Mucosa of rectum (tissue), 2 donors: ENCODE measurements around the gene MPPED1.

Source experiments
- H3K27ac ChIP-seq, 2 donors: one replicate each; pipeline ENCODE4 v1.7.0; 2013; ENCODE audit warnings: inconsistent platforms in 2 of 2, low read depth in 2 of 2, low read length in 2 of 2
- H3K27me3 ChIP-seq, 2 donors: one replicate each; pipeline ENCODE4 v1.7.0; 2013; ENCODE audit warnings: low read length in 2 of 2; ENCODE audit not compliant: control insufficient read depth in 2 of 2, insufficient read depth in 2 of 2
- H3K36me3 ChIP-seq, 2 donors: one replicate each; pipeline ENCODE4 v1.7.0; 2013; ENCODE audit warnings: low read length in 2 of 2; ENCODE audit not compliant: control insufficient read depth in 2 of 2, insufficient read depth in 2 of 2
- H3K4me1 ChIP-seq, 2 donors: one replicate each; pipeline ENCODE4 v1.7.0; 2013; ENCODE audit warnings: low read length in 2 of 2, mild to moderate bottlenecking in 1 of 2; ENCODE audit not compliant: control insufficient read depth in 2 of 2, insufficient read depth in 2 of 2
- H3K4me3 ChIP-seq, 2 donors: one replicate each; pipeline ENCODE4 v1.7.0; 2013; ENCODE audit warnings: low read length in 2 of 2
- H3K9ac ChIP-seq, 2 donors: one replicate each; pipeline ENCODE4 v1.7.0; 2013; ENCODE audit warnings: low read length in 2 of 2, low read depth in 1 of 2, mild to moderate bottlenecking in 1 of 2
- H3K9me3 ChIP-seq, 2 donors: one replicate each; pipeline ENCODE4 v1.7.0; 2013; ENCODE audit warnings: low read length in 2 of 2; ENCODE audit not compliant: control insufficient read depth in 2 of 2
- donor health status: healthy.
- donor health status: Normal muscosa, but diverticular disease.

MPPED1 gene

DNA sequence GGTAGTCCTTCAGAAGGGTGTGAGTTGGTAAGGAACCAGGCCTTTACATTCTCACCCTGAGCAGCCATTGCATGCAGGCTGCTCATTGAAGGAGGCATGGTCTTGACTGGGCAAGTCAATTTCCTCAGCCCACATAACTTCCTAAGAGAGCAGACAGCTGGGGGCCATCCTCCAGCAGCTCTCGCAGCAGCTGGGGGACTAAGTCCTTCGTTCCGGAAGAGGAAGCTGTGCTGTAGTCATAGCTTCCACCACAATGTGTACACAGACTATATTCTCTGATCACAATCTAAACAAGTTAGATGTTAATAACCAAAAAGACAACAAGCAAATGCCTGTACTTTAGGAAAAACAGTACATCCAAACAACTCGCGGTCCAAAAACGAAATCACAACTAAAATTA, 30.1 kb upstream of the MPPED1 start:
- Histone ChIP-seq H3K27ac (no peak overlapping the region), H3K4me3 (no peak overlapping the region), H3K36me3 (no peaks in the 10 kb centered on the region), H3K27me3 (peaks cover 2% of the 10 kb centered on the region in 2 donors), H3K4me1 (peaks cover 2 to 5% of the 10 kb centered on the region in 2 donors), H3K9ac (no peak overlapping the region), H3K9me3 (no peaks in the 10 kb centered on the region)

DNA sequence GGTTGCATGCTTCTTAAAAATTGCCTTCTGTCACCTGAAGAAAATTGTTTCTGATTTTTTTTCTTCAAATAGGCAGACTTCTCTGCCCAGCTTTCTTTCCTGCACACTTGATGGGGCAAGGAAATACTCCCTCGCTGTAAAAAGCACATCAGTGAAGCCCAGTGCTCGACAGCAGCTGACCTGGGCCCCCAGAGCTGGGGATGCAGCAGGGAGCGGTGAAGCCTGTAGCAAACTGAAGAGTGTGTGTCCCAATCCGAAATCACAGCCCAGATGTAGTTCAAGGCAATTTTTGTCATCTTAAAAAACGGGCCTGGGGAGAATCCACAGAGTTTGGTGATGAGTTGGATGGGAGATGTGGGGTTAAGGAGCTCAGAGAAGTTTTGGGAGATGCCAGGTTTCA, 27.0 kb upstream of the MPPED1 start:
- Histone ChIP-seq H3K9ac (no peak overlapping the region), H3K4me3 (no peak overlapping the region), H3K27me3 (peaks cover 4 to 9% of the 10 kb centered on the region in 2 donors), H3K27ac (no peak overlapping the region), H3K36me3 (no peaks in the 10 kb centered on the region), H3K9me3 (no peaks in the 10 kb centered on the region), H3K4me1 (peaks cover 2% of the 10 kb centered on the region in 2 donors)

DNA sequence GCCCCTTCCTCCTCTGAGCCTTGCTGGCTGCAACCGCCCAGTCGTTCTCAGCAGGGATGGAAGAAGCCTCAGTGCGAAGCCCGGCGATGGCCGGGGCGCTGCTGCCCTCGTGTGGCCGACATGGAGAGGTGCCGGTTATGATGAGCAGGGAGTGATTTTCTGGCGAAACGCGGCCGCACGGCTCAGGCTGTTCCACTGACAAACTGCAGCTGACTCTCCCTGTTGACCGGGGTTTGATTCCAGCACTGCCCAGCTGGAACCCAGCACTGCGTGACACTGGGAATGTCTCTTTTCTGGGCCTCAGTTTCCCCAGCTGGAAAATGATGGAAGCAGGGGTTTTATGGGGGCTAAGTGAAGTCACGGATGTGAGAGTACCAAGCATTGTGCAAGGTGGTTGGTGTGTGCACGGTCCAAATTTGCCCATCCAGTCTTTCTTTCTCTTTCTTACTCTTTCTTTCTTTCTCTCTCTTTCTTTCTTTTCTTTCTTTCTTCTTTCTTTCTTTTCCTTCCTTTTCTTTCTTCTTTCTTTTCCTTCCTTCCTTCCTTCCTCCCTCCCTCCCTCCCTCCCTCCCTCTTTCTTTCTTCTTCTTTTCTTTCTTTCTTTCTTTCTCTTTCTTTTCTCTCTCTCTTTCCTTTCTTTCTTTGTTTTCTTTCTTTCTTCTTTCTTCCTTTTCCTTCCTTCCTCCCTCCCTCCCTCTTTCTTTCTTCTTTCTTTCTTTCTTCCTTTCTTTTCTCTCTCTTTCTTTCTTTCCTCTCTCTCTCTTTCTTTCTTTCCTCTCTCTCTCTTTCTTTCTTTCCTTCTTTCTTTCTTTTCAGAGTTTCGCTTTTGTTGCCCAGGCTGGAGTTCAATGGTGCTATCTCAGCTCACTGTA, 25.8 kb upstream of the MPPED1 start:
- H3K9ac ChIP-seq: no peak overlapping the region
- peaks cover 2% of the 10 kb centered on the region in 2 donors for H3K4me1 ChIP-seq
- H3K27me3 ChIP-seq: peaks cover 4 to 9% of the 10 kb centered on the region in 2 donors
- H3K36me3 ChIP-seq: no peaks in the 10 kb centered on the region
- H3K4me3 ChIP-seq: no peak overlapping the region
- H3K27ac ChIP-seq: no peak overlapping the region
- H3K9me3 ChIP-seq: no peaks in the 10 kb centered on the region

DNA sequence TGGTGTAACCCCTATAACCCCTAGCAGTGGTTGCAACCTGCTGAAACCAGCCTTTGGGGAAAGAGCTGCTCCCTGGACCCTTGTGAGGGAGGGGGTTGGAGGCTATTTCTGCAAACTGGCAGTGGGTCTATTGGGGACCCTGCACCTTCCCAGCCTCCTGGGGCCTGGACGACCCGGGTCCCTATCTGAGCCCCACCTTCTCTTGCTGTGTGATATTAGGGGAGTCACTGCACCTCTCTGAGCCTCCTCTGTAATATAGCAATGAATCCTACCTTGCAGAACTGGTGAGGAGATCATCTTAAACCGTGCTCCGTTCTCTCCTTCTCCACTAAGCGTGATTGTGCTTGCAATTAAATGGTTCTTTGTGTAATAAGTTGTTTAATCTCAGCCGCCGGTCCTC, 24.0 kb upstream of the MPPED1 start:
- H3K9me3 ChIP-seq: no peaks in the 10 kb centered on the region
- no peak overlapping the region for H3K4me3 ChIP-seq
- H3K27ac ChIP-seq: no peak overlapping the region
- H3K36me3 ChIP-seq: no peaks in the 10 kb centered on the region
- H3K27me3 ChIP-seq: peaks cover 4 to 9% of the 10 kb centered on the region in 2 donors
- peaks cover 2% of the 10 kb centered on the region in 2 donors for H3K4me1 ChIP-seq
- no peak overlapping the region for H3K9ac ChIP-seq

DNA sequence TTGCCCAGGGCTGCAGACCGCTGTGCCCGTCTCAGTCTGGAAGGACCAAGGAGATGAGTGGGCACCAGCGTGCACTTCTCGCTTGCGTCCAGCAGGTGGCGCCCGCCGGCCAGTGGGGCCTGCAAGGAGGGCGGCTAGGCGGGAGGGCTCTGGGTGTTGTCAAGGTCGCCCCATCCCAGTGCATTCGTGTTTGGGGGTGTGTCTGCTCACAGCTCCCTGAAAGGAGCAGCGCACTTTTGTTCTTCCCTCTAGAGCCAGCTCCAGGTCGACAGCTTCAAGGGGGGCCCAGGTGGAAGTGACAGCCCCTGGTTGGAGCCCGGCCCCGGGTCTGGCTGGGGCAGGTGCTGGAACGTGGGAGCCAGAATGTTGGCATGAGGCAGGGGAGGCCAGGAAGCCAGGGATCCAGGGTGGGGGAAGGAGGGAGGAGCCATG, 23.4 kb upstream of the MPPED1 start:
- Histone ChIP-seq H3K36me3 (no peaks in the 10 kb centered on the region), H3K4me3 (no peak overlapping the region), H3K4me1 (peaks cover 2% of the 10 kb centered on the region in 2 donors), H3K9me3 (no peaks in the 10 kb centered on the region), H3K27me3 (peaks cover 4 to 9% of the 10 kb centered on the region in 2 donors), H3K27ac (no peak overlapping the region), H3K9ac (no peak overlapping the region)

DNA sequence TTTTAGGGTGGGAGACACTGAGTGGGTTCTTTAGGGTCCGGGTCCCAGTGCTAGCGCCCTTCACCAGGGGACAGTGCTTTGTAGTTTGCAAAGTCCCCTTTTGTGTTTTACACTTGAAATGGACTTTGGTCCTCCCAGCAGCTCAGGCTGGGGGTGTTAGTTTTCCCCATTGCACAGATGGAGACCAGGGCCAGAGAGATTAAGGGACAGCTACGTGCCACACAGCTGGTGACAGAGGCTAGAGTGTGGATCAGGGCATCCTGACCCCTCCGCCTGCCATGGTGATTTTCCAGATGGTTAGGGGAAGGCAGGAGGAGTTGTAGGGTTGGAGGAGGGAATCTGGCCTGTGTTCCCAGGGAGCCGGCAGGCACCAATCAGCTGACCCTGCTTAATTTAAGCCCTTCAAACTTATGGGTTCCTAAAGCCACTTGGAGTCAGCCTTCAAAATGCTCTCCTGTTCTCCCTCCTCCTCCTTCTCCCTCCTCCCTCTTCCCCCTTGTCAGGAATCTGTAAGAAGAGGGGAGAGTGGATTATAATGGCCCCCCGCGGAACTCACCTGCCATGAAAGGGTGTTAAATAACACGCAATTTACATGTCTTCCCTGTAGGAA, 22.5 kb upstream of the MPPED1 start:
- Histone ChIP-seq H3K36me3 (no peaks in the 10 kb centered on the region), H3K4me3 (no peak overlapping the region), H3K9me3 (no peaks in the 10 kb centered on the region), H3K27me3 (peaks cover 4 to 9% of the 10 kb centered on the region in 2 donors), H3K27ac (no peak overlapping the region), H3K9ac (no peak overlapping the region), H3K4me1 (peaks cover 2% of the 10 kb centered on the region in 2 donors)

DNA sequence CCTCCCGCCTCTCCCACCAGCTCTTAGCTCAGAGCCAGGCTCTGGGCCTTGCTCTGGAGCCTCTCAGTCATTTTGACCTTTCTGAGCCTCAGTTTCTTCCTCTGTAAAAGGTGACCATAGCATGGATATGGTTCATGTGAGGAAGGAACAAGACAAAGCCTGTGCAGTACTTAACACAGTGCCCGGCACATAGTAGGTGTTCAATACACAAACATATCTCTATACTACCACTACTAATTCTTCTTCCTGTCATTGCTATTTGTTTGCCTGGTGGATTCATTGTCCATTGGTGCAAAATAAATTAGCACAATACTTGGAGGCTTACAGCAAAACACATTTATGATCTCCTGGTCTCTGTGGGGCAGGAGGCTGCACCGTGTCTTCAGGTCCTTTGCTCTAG, 21.6 kb upstream of the MPPED1 start:
- Histone ChIP-seq H3K36me3 (no peaks in the 10 kb centered on the region), H3K9ac (no peak overlapping the region), H3K27ac (no peak overlapping the region), H3K4me3 (no peak overlapping the region), H3K4me1 (peaks cover 2% of the 10 kb centered on the region in 2 donors), H3K9me3 (no peaks in the 10 kb centered on the region), H3K27me3 (peaks cover 4 to 9% of the 10 kb centered on the region in 2 donors)

DNA sequence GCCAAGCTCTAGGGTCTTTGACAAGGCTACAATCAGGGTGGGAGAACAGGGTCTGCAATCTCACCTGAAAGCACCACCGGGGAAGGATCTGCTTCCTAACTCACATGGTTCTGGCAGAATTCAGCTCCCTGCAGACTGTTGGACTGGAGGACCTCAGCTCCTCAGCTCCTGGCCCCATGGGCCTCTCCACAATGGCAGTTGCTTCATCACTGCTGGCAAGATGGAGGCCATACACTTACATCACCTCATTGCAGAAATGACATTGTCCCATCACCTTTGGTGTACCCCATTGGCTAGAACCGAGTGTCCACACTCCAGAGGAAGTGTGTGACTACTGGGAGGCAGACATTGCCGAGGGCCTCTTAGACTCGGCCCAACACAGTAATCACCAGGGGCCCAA, 20.9 kb upstream of the MPPED1 start:
- H3K4me3 ChIP-seq: no peak overlapping the region

DNA sequence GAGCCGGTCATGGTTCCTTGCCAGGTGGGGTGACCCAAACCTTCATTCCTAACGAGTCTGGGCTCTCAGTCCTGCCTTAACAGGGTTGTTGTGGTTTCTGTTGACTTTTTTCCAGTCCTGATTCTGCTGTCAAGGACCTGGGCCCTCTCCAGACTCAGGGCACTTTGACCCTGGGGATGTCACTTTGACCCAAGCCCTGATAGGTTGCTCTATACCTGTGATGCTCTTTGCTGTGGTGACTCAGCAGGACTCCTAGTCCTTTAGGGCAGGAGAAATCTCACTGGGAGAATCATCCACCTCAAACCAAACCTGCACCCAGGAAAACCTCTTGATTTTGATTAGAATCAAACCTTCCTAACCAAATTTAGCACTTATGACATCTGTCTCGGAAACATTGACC, 20.5 kb upstream of the MPPED1 start:
- peaks cover 4 to 6% of the 10 kb centered on the region in 2 donors for H3K27me3 ChIP-seq
- no peaks in the 10 kb centered on the region for H3K4me1 ChIP-seq
- no peak overlapping the region for H3K4me3 ChIP-seq
- no peak overlapping the region for H3K27ac ChIP-seq
- no peaks in the 10 kb centered on the region for H3K36me3 ChIP-seq
- no peak overlapping the region for H3K9ac ChIP-seq
- H3K9me3 ChIP-seq: no peaks in the 10 kb centered on the region

More for the DNA sequence above, 20.9 kb upstream of the MPPED1 start:
- no peak overlapping the region for H3K27ac ChIP-seq
- H3K36me3 ChIP-seq: no peaks in the 10 kb centered on the region
- no peak overlapping the region for H3K9ac ChIP-seq
- H3K9me3 ChIP-seq: no peaks in the 10 kb centered on the region
- peaks cover 1% of the 10 kb centered on the region in 2 donors for H3K4me1 ChIP-seq
- H3K27me3 ChIP-seq: peaks cover 4 to 7% of the 10 kb centered on the region in 2 donors

DNA sequence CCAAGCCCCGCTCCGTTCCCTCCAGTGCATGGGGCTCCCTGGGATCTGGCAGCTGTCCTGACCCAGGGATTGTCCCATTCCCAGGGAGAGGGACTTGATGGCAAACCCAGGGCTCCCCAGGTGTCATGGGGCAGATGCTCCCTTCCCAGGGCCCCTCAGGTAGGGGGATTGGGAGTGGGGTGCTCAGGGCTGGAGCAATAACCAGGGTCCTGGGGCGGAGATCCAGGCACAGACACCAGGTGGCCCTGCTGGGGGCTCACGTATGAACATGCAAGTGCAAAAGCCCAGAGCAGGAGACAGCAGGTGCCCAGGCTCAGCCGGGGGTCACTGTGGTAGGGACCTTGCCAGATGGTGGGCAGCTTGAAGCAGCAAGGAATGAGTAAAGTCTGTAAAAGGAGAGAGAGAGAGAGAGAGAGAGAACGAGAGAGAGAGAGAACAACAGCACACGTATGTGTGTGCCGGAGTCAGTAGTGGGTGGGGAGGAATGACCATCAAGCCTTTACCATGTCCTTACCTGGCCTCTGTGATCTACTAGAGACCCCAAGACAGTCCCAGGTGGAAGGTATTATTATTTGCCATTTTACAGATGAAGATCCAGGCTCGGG, 19.3 kb upstream of the MPPED1 start:
- no peaks in the 10 kb centered on the region for H3K9me3 ChIP-seq
- no peak overlapping the region for H3K9ac ChIP-seq

More for the DNA sequence above, 19.3 kb upstream of the MPPED1 start:
- H3K27ac ChIP-seq: no peak overlapping the region
- no peaks in the 10 kb centered on the region for H3K36me3 ChIP-seq
- peaks cover 1 to 6% of the 10 kb centered on the region in 2 donors for H3K27me3 ChIP-seq
- no peak overlapping the region for H3K4me3 ChIP-seq
- no peaks in the 10 kb centered on the region for H3K4me1 ChIP-seq
